ENCODE results near the gene EFTUD2.
"Not testable (repeated sequence)": the region's sequence is repeated elsewhere in the genome, so short reads cannot be mapped to it uniquely, and the experiment has no call there.

EFTUD2 gene

DNA sequence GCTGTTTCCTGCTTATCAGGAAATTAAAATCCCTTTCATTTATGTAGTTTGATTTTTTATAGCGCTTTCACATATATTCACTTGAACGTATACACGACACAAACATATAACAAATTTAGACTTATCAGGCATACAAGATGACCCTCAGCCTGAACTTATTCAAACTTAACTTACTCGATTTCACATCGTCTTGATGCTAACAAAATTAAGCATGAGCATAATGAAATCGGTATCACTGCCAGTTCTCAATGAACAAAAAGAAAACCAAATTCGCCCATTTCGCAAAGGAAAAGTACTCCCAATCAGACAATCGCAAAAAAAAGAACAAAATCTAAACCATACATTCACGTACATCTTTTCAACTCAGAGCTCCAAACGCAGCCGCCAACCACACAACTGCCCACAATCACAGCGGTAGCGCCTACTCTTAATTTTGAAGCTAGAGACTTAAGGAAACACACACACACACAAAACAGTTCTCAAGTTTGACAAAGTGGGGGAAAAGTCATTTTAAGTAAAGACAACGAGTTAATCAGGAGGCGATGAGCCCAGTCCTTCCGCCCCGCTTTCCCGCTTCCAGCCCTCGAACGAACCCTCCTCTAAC lies 70.2 kb downstream of the EFTUD2 start:
- in situ Hi-C loops (cut with HindIII; ENCODE audit: low sequenced_read_pairs) = no loop called here
- peak; percentile 45 for DNase-seq (ENCODE audit: low read depth, low spot score)
- peak overlapping the region; percentile 86 for H3K4me3 ChIP-seq (ENCODE audit: low read depth, low read length)
- TF ChIP-seq, protein P1, sequence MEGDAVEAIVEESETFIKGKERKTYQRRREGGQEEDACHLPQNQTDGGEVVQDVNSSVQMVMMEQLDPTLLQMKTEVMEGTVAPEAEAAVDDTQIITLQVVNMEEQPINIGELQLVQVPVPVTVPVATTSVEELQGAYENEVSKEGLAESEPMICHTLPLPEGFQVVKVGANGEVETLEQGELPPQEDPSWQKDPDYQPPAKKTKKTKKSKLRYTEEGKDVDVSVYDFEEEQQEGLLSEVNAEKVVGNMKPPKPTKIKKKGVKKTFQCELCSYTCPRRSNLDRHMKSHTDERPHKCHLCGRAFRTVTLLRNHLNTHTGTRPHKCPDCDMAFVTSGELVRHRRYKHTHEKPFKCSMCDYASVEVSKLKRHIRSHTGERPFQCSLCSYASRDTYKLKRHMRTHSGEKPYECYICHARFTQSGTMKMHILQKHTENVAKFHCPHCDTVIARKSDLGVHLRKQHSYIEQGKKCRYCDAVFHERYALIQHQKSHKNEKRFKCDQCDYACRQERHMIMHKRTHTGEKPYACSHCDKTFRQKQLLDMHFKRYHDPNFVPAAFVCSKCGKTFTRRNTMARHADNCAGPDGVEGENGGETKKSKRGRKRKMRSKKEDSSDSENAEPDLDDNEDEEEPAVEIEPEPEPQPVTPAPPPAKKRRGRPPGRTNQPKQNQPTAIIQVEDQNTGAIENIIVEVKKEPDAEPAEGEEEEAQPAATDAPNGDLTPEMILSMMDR (IDR thresholded peaks at IDR 0.05; ENCODE audit: low read depth, low read length) = no peak

GRCh38 chr17:44827863-44828262 lies 71.4 kb downstream of the EFTUD2 start:
- H3K4me3 ChIP-seq (ENCODE audit: low read depth, low read length) = peak overlapping the region; percentile 86
- no peak for DNase-seq (ENCODE audit: low read depth, low spot score)
- TF ChIP-seq, protein P1 (IDR thresholded peaks at IDR 0.05; ENCODE audit: low read depth, low read length) = no peak
- in situ Hi-C loops (cut with HindIII; ENCODE audit: low sequenced_read_pairs) = no loop called here

DNA sequence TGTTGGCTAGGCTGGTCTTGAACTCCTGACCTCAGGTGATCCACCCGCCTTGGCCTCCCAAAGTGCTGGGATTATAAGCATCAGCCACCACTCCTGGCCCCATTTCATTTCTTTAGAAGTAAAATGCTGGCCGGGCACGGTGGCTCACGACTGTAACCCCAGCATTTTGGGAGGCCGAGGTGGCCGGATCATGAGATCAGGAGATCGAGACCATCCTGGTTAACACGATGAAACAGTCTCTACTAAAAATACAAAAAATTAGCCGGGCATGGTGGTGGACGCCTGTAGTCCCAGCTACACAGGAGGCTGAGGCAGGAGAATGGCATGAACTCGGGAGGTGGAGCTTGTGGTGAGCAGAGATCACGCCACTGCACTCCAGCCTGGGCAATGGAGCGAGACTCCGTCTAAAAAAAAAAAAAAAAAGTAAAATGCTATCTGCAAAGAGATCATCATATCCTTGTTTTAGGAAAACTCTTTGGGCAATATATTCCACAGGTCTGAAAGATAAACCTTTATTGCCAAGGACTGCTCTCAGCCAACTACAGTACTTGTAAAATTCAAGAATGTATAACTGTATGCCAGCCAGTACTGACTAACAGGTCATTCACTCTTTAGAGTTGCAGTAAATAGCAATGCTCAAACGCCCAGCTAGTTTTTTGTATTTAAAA lies 73.0 kb downstream of the EFTUD2 start:
- TF ChIP-seq, protein P1 (IDR thresholded peaks at IDR 0.05; ENCODE audit: low read depth, low read length) = no peak
- DNase-seq (ENCODE audit: low read depth, low spot score) = peak; percentile 19
- in situ Hi-C loops (cut with HindIII; ENCODE audit: low sequenced_read_pairs) = no loop called here
- H3K4me3 ChIP-seq (ENCODE audit: low read depth, low read length) = no peak overlapping the region

DNA sequence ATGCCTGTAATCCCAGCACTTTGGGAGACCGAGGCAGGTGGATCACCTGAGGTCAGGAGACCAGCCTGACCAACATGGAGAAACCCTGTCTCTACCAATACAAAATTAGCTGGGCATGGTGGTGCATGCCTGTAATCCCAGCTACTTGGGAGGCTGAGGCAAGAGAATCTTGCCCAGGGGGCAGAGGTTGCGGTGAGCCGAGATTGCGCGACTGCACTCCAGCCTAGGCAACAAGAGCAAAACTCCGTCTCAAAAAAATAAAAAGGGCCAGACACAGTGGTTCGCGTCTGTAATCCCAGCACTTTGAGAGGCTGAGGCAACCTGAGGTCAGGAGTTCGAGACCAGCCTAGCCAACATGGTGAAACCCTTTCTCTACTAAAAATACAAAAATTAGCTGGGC lies 74.0 kb downstream of the EFTUD2 start:
- H3K4me3 ChIP-seq (ENCODE audit: low read depth, low read length); DNase-seq (ENCODE audit: low read depth, low spot score); in situ Hi-C loops (cut with HindIII; ENCODE audit: low sequenced_read_pairs): not testable (repeated sequence)

DNA sequence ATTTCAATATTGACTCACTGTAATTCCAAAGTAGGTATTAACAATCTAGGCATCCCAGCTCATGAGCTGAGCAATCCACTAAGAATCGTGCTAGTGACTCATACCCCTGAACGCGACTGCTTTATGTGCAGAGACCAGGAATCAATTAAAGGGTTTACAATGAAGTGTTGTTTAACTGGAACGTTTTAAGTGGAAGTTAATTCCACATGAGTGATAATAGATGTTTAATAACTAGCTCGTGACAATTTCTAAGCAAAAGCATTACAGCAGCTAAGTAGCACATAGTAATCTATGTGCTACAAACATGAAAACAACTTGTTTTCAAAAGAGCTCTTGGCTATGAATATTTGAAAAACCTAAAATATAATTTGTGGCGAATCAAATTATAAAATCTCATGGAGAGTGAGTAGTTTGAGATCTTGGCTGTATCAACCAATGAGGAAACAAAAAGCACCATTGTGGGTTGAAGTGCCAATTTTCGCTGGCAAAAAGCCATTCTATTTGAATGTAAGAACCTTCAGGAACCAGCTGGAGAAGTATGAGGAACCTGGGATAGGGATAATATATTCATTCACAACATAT lies 78.5 kb downstream of the EFTUD2 start:
- in situ Hi-C loops (cut with HindIII; ENCODE audit: low sequenced_read_pairs) = no loop called here
- peak; percentile 90 for DNase-seq (ENCODE audit: low read depth, low spot score)

DNA sequence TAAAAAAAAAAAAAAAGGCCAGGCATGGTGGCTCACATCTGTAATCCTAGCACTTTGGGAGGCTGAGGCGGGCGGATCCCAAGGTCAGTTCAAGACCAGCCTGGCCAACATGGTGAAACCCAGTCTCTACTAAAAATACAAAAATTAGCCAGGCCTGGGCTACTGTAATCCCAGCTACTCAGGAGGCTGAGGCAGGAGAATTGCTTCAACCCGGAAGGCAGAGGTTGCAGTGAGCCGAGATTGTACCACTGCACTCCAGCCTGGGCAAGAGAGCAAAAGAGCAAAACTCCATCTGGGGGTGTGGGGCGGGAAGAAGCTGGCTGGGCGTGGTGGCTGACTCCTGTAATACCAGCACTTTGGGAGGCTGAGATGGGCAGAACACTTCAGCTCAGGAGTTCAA lies 80.7 kb downstream of the EFTUD2 start:
- in situ Hi-C loops (cut with HindIII; ENCODE audit: low sequenced_read_pairs); DNase-seq (ENCODE audit: low read depth, low spot score); H3K4me3 ChIP-seq (ENCODE audit: low read depth, low read length): not testable (repeated sequence)

More for the DNA sequence above, 78.5 kb downstream of the EFTUD2 start:
- TF ChIP-seq, protein P1 (IDR thresholded peaks at IDR 0.05; ENCODE audit: low read depth, low read length) = no peak
- H3K4me3 ChIP-seq (ENCODE audit: low read depth, low read length) = no peak overlapping the region

- in situ Hi-C loops (cut with HindIII; ENCODE audit: low sequenced_read_pairs) = no loop called here
- no peak overlapping the region for H3K4me3 ChIP-seq (ENCODE audit: low read depth, low read length)
- no peak for DNase-seq (ENCODE audit: low read depth, low spot score)
- TF ChIP-seq, protein P1 (IDR thresholded peaks at IDR 0.05; ENCODE audit: low read depth, low read length) = no peak
Observed at GRCh38 chr17:44812263-44812662, 87.0 kb downstream of the EFTUD2 start.

- in situ Hi-C loops (cut with HindIII; ENCODE audit: low sequenced_read_pairs); H3K4me3 ChIP-seq (ENCODE audit: low read depth, low read length); DNase-seq (ENCODE audit: low read depth, low spot score): not testable (repeated sequence)
Observed at GRCh38 chr17:44808656-44809388, 90.4 kb downstream of the EFTUD2 start.
